Activated B cell treated with CpG ODN at 0.5 μM for 24 hours (primary cell): Measurements from ENCODE around the gene TMEM86A. TPM values are rescaled to one million over a fixed set of nuclear protein-coding genes. Genes with fewer than 3 reads are reported as not detected.

ENCODE experiments used
- ATAC-seq: fragments of 200-7000 bp; cut with Tn5 transposase; one replicate; pipeline ENCODE4 v1.10.0; 2021; ENCODE audit warnings: low read depth, mild to moderate bottlenecking, moderate library complexity
- CTCF ChIA-PET: fragments of 350-600 bp; sonication (Branson Sonifier 250); formaldehyde crosslinking; loops from one replicate; lab custom pipeline; 2021; ENCODE audit warnings: antibody characterized with exemption; lab: Charles Lee
- POLR2A ChIA-PET: fragments of 350-600 bp; sonication (Branson Sonifier 250); formaldehyde crosslinking; loops from one replicate; lab custom pipeline; 2021; ENCODE audit warnings: antibody characterized with exemption; lab: Charles Lee
- DNase-seq: peaks from one replicate; pipeline ENCODE4 v3.0.0; 2022
- H3K27ac Mint-ChIP-seq: one replicate; pipeline ENCODE4 v1.8.0; 2020; ENCODE audit warnings: mixed read lengths
- H3K27me3 Mint-ChIP-seq: one replicate; pipeline ENCODE4 v1.8.0; 2021; ENCODE audit warnings: mixed read lengths
- H3K36me3 Mint-ChIP-seq: one replicate; pipeline ENCODE4 v1.8.0; 2021; ENCODE audit warnings: low read depth, mixed read lengths
- H3K4me1 Mint-ChIP-seq: one replicate; pipeline ENCODE4 v1.8.0; 2021; ENCODE audit warnings: mixed read lengths
- H3K4me3 Mint-ChIP-seq: one replicate; pipeline ENCODE4 v1.8.0; 2020; ENCODE audit warnings: mild to moderate bottlenecking, mixed read lengths
- H3K9me3 Mint-ChIP-seq: one replicate; pipeline ENCODE4 v1.8.0; 2020; ENCODE audit warnings: mixed read lengths
- intact Hi-C: fragments of 100-400 bp; cut with micrococcal nuclease; formaldehyde crosslinking; loops from one replicate; pipeline ENCODE4 v1.15.1; 2024
- total RNA-seq: library from RNA; stranded (reverse); gene quantifications from 2 replicates; pipeline ENCODE4 v1.2.3, GENCODE V29; 2022
- TF ChIP-seq, protein P1 (sequence below): fragments of 200-600 bp; IDR thresholded peaks from one replicate; pipeline ENCODE4 v1.8.0; 2022; ENCODE audit warnings: antibody characterized with exemption, mild to moderate bottlenecking

TMEM86A gene
- total RNA-seq, 1 donor from 2014 or later, result 0.13 TPM

DNA sequence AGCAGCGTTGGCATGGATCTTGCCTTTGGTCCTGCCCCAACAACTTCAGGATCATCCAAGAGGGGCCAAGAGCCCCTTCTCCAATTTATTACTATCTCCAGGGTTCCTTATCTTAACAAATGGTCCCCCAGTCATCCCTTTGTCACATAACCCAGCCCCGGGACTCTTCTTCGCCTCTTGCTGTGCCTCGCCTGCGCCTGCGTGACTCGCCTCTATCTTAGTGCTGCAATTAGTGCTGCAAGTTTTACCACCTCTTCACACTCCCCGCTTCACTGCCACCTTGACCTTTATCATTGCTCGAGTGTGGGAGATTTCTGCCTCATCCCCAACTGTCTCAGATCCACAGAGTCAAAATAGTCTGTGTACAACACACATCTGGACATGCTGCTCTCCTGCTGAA, 31.4 kb downstream of the TMEM86A start:
- H3K4me3 Mint-ChIP-seq, result no peak overlapping the region
- peaks cover 2% of the 10 kb centered on the region for H3K27me3 Mint-ChIP-seq
- POLR2A ChIA-PET, result no interaction called here
- peaks cover 15% of the 10 kb centered on the region for H3K4me1 Mint-ChIP-seq
- intact Hi-C loops, result loop anchor here (2.0 kb wide), 1 partner anchor 141 kb away; the partner anchor contains the start of gene UEVLD
- no peaks in the 10 kb centered on the region for H3K36me3 Mint-ChIP-seq
- CTCF ChIA-PET, result interaction anchor here (1.9 to 3.6 kb wide), 2 partner anchors 486 to 614 kb away, joined by 15 to 34 read pairs; no protein-coding TSS in a partner anchor
- TF ChIP-seq, protein P1, sequence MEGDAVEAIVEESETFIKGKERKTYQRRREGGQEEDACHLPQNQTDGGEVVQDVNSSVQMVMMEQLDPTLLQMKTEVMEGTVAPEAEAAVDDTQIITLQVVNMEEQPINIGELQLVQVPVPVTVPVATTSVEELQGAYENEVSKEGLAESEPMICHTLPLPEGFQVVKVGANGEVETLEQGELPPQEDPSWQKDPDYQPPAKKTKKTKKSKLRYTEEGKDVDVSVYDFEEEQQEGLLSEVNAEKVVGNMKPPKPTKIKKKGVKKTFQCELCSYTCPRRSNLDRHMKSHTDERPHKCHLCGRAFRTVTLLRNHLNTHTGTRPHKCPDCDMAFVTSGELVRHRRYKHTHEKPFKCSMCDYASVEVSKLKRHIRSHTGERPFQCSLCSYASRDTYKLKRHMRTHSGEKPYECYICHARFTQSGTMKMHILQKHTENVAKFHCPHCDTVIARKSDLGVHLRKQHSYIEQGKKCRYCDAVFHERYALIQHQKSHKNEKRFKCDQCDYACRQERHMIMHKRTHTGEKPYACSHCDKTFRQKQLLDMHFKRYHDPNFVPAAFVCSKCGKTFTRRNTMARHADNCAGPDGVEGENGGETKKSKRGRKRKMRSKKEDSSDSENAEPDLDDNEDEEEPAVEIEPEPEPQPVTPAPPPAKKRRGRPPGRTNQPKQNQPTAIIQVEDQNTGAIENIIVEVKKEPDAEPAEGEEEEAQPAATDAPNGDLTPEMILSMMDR, result no peak
- H3K9me3 Mint-ChIP-seq, result no peaks in the 10 kb centered on the region
- no peak overlapping the region for H3K27ac Mint-ChIP-seq
- ATAC-seq (no peak), DNase-seq (no peak)

DNA sequence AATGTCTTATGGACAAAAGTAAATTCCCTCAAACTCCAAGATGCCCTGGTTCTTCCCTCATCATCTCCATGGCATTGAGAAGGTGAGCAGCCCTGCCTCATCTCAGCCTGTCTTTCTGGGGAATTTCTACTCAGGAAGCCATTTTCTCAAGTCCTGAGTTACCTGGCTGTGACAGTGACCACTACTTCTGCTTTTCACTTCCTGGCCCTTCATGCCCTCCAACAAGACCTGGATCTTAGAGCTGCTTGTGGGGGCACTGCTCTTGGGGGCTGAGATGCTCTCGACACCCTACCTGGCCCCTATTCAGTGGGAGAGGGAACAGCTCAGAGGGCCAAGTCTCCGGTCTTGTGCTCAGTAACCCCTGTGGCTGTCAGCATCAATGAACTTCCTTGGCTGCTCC, 32.9 kb downstream of the TMEM86A start:
- TF ChIP-seq, protein P1, result no peak
- CTCF ChIA-PET, result interaction anchor here (0.6 to 3.6 kb wide), 12 partner anchors 9 to 618 kb away, joined by 3 to 34 read pairs (median 4); partner anchors contain the start of gene SPTY2D1
- ATAC-seq (no peak), DNase-seq (no peak)
- Mint-ChIP-seq H3K4me3 (no peak overlapping the region), H3K9me3 (no peaks in the 10 kb centered on the region), H3K4me1 (peaks cover 15% of the 10 kb centered on the region), H3K27me3 (peaks cover 2% of the 10 kb centered on the region), H3K27ac (peak overlapping the region; percentile 10), H3K36me3 (no peaks in the 10 kb centered on the region)
- intact Hi-C loops, result loop anchor here (2.0 kb wide), 1 partner anchor 143 kb away; the partner anchor contains the start of gene UEVLD
- POLR2A ChIA-PET, result no interaction called here

GRCh38 chr11:18731949-18732821, 33.6 kb downstream of the TMEM86A start:
- Mint-ChIP-seq H3K4me3 (no peak overlapping the region), H3K36me3 (no peaks in the 10 kb centered on the region), H3K27ac (peak overlapping the region; percentile 10), H3K9me3 (no peaks in the 10 kb centered on the region), H3K27me3 (peaks cover 2% of the 10 kb centered on the region), H3K4me1 (peaks cover 15% of the 10 kb centered on the region)
- peak; percentile 82 for ATAC-seq
- intact Hi-C loops, result loop anchor here (1.0 to 2.0 kb wide), 5 partner anchors 143 to 617 kb away; partner anchors contain the start of gene UEVLD
- TF ChIP-seq, protein P1, result peak; percentile 71
- ChIA-PET POLR2A (no interaction called here), CTCF (interaction anchor here (0.7 to 3.6 kb wide), 9 partner anchors 9 to 619 kb away, joined by 3 to 34 read pairs (median 5); no protein-coding TSS in a partner anchor)
- peak; percentile 56 for DNase-seq

DNA sequence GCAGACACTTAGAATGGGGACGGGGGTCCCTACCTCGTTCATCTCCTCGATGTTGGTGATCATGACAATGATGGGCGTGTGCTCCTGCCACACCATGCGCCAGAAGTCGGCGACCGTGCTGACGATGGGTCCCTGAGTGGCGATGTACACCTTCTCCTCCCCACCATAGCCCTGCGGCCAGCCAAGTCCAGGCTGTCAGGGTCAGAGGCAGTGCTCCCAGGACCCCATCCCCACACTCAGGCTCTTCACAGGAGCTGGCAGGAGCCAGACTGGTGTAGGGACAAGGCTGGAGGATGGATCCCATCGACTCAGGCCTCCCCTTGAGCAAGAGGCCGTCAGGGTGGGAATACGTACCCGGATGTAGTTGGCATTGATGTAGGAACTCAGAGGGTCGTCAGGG, 34.6 kb downstream of the TMEM86A start:
- no peak overlapping the region for H3K27ac Mint-ChIP-seq
- H3K4me1 Mint-ChIP-seq, result peaks cover 10% of the 10 kb centered on the region
- peaks cover 1% of the 10 kb centered on the region for H3K27me3 Mint-ChIP-seq
- intact Hi-C loops, result loop anchor here (2.0 kb wide), 1 partner anchor 490 kb away; no protein-coding TSS in a partner anchor
- DNase-seq (no peak), ATAC-seq (no peak)
- TF ChIP-seq, protein P1, result no peak
- no peaks in the 10 kb centered on the region for H3K36me3 Mint-ChIP-seq
- CTCF ChIA-PET, result interaction anchor here (1.4 to 3.6 kb wide), 4 partner anchors 12 to 618 kb away, joined by 3 to 34 read pairs (median 20); no protein-coding TSS in a partner anchor
- POLR2A ChIA-PET, result no interaction called here
- no peak overlapping the region for H3K4me3 Mint-ChIP-seq
- no peaks in the 10 kb centered on the region for H3K9me3 Mint-ChIP-seq

DNA sequence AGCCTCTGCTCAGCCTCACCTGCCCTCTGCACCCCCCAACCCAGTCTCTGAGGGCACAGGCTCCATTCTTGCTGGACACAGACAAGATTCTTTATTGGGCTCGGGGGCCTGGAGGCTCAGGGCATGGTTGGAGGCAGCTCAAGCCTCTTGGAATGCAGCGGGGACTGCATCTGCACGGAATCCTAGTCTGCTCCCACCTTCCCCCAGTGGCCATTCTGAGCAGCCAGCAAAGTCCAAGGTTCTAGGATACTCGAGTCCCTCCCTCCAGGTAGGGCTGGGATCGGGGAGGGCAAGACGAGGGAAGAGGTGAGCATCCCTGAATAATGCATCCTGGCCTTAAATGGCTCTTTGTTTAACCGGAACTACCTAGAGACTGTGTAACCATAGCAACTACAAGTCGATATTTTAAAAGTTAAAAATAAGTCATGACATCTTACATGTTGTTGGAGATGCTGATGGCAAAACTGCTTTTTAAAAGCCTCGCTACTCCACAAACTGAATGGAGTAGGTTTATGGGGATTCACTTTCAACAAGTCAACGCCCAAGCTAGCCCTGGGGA, 38.1 kb downstream of the TMEM86A start:
- Mint-ChIP-seq H3K27me3 (peaks cover 5% of the 10 kb centered on the region), H3K9me3 (no peaks in the 10 kb centered on the region), H3K4me1 (peaks cover 5% of the 10 kb centered on the region), H3K27ac (no peak overlapping the region), H3K36me3 (no peaks in the 10 kb centered on the region), H3K4me3 (no peak overlapping the region)
- no peak for ATAC-seq
- TF ChIP-seq, protein P1, result no peak
- CTCF ChIA-PET, result interaction anchor here (1.2 to 1.7 kb wide), 2 partner anchors 9 to 621 kb away, joined by 3 to 4 read pairs; no protein-coding TSS in a partner anchor
- intact Hi-C loops, result no loop called here
- POLR2A ChIA-PET, result no interaction called here
- no peak for DNase-seq
